HepG2 (cell line): Measurements from ENCODE around the gene CD58. TPM values are rescaled to one million over a fixed set of nuclear protein-coding genes. Genes with fewer than 3 reads are reported as not detected.

ENCODE experiments used
- ATRX ChIP-seq: sonication (generic); formaldehyde crosslinking; IDR thresholded peaks from 2 replicates; pipeline ENCODE4 v1.4.0; 2020; ENCODE audit warnings: missing genetic modification reagents, borderline replicate concordance
- CC2D1A ChIP-seq: sonication (generic); formaldehyde crosslinking; IDR thresholded peaks from 2 replicates; pipeline ENCODE4 v1.8.1; 2023; ENCODE audit warnings: mild to moderate bottlenecking, missing genetic modification reagents
- CCDC6 ChIP-seq: sonication (generic); formaldehyde crosslinking; IDR thresholded peaks from 2 replicates; pipeline ENCODE4 v1.8.1; 2022; ENCODE audit warnings: mild to moderate bottlenecking, missing genetic modification reagents, moderate library complexity
- FOXM1 ChIP-seq: sonication (generic); formaldehyde crosslinking; IDR thresholded peaks from 2 replicates; pipeline ENCODE4 v1.5.0; 2020; ENCODE audit warnings: missing genetic modification reagents
- HNF1B ChIP-seq: sonication (generic); formaldehyde crosslinking; IDR thresholded peaks from 2 replicates; pipeline ENCODE4 v1.5.1; 2020; ENCODE audit warnings: mild to moderate bottlenecking, moderate library complexity, missing genetic modification reagents
- IRF2 ChIP-seq: IDR thresholded peaks from 2 replicates; pipeline ENCODE4 v1.6.1; 2018; ENCODE audit warnings: missing genetic modification reagents, missing compliant biosample characterization
- MED8 ChIP-seq: sonication (generic); formaldehyde crosslinking; IDR thresholded peaks from 2 replicates; pipeline ENCODE4 v1.8.1; 2023; ENCODE audit warnings: mild to moderate bottlenecking, missing genetic modification reagents; ENCODE audit not compliant: insufficient replicate concordance
- NR2F2 ChIP-seq: IDR thresholded peaks from 2 replicates; pipeline ENCODE4 v1.6.1; 2012; ENCODE audit warnings: low read depth, inconsistent platforms, borderline replicate concordance
- PATZ1 ChIP-seq: sonication (generic); formaldehyde crosslinking; IDR thresholded peaks from 2 replicates; pipeline ENCODE4 v1.4.0; 2020; ENCODE audit warnings: missing genetic modification reagents
- RBM39 ChIP-seq: fragments of 200-400 bp; formaldehyde crosslinking; IDR thresholded peaks from one replicate; pipeline ENCODE4 v1.6.1; 2018; ENCODE audit warnings: antibody characterized with exemption, mild to moderate bottlenecking, low read depth, low read length; ENCODE audit not compliant: poor library complexity, severe bottlenecking
- SMARCC2 ChIP-seq: fragments of 450-650 bp; IDR thresholded peaks from 2 replicates; pipeline ENCODE4 v1.6.1; 2017; ENCODE audit warnings: antibody characterized with exemption, mild to moderate bottlenecking
- SP5 ChIP-seq: IDR thresholded peaks from 2 replicates; pipeline ENCODE4 v1.6.1; 2016; ENCODE audit warnings: low read depth, borderline replicate concordance
- SRSF9 ChIP-seq: fragments of 200-400 bp; formaldehyde crosslinking; IDR thresholded peaks from 2 replicates; pipeline ENCODE4 v1.6.1; 2018; ENCODE audit warnings: borderline replicate concordance, mild to moderate bottlenecking, low read depth, low read length; ENCODE audit not compliant: insufficient read depth, poor library complexity, severe bottlenecking
- ZBTB33 ChIP-seq: sonication (generic); formaldehyde crosslinking; IDR thresholded peaks from 2 replicates; pipeline ENCODE4 v1.4.0; 2020; ENCODE audit warnings: missing genetic modification reagents
- ZFP82 ChIP-seq: sonication (generic); formaldehyde crosslinking; IDR thresholded peaks from 2 replicates; pipeline ENCODE4 v1.5.1; 2020; ENCODE audit warnings: mild to moderate bottlenecking, missing genetic modification reagents, borderline replicate concordance
- ZFX ChIP-seq: sonication (generic); formaldehyde crosslinking; IDR thresholded peaks from 2 replicates; pipeline ENCODE4 v1.4.0; 2020; ENCODE audit warnings: mild to moderate bottlenecking, low read depth, missing genetic modification reagents, moderate library complexity
- ZNF33B ChIP-seq: sonication (generic); formaldehyde crosslinking; IDR thresholded peaks from 2 replicates; pipeline ENCODE4 v1.5.1; 2020; ENCODE audit warnings: mild to moderate bottlenecking, missing genetic modification reagents
- ZNF724P ChIP-seq: sonication (generic); formaldehyde crosslinking; IDR thresholded peaks from 2 replicates; pipeline ENCODE4 v1.8.0; 2022; ENCODE audit warnings: missing genetic modification reagents, borderline replicate concordance
- ZNF768 ChIP-seq: sonication (generic); formaldehyde crosslinking; IDR thresholded peaks from 2 replicates; pipeline ENCODE4 v1.4.0; 2020; ENCODE audit warnings: missing genetic modification reagents
- ZNF770 ChIP-seq: sonication (generic); formaldehyde crosslinking; IDR thresholded peaks from 2 replicates; pipeline ENCODE4 v1.5.0; 2020; ENCODE audit warnings: mild to moderate bottlenecking, missing genetic modification reagents
- polyA plus RNA-seq, 8 experiments: library from polyadenylated mRNA; depleted of rRNA in 3 of 8; stranded (reverse) in 7 of 8; unstranded in 1 of 8; fragments of >200 nt; fragmentation: Illumina TruSeq in 4 of 8; extraction: Trizol in 4 of 8; gene quantifications; 2 replicates each; pipeline versions ENCODE4 v1.2.1 to v1.2.3, GENCODE V29; 2011 to 2016; ENCODE audit warnings: low read depth in 4 of 8, missing spikeins in 1 of 8, mixed read lengths in 1 of 8; ENCODE audit not compliant: insufficient read depth in 1 of 8
- total RNA-seq, 5 experiments: library from RNA; depleted of rRNA; stranded (reverse); fragments of >200 nt; fragmentation: Illumina TruSeq; extraction: Trizol; gene quantifications; 2 replicates each; pipeline ENCODE4 v1.2.3, GENCODE V29; 2016; ENCODE audit warnings: low read depth in 1 of 5

CD58 gene
- total and polyA plus RNA-seq, 2 of the 13 experiments (the other 11 are each of a cell fraction or from before 2014, with no cell fraction given), result 9.4 to 13.5 TPM

- TF ChIP-seq PATZ1 (CRISPR knock-in tag) (peak; percentile 84), ATRX (no peak), SP5 (CRISPR knock-in tag) (0 out of 2 replicates have a peak, but pooled peaks have one; percentile 9), FOXM1 (no peak), MED8 (CRISPR knock-in tag) (peak; percentile 21), ZNF33B (CRISPR knock-in tag) (0 out of 2 replicates have a peak, but pooled peaks have one; percentile 12), SMARCC2 (no peak), ZBTB33 (CRISPR knock-in tag) (no peak), SRSF9 (no peak), CCDC6 (CRISPR knock-in tag) (peak; percentile 56; the same call in 1 of the 2 replicates), RBM39 (peak; percentile 28), HNF1B (CRISPR knock-in tag) (0 out of 2 replicates have a peak, but pooled peaks have one; percentile 19), NR2F2 (no peak), CC2D1A (no peak), ZNF770 (peak; percentile 25; the same call in 1 of the 2 replicates), ZNF724P (CRISPR knock-in tag) (no peak), ZFX (peak; percentile 72), ZFP82 (CRISPR knock-in tag) (no peak; the same call in 1 of the 2 replicates), ZNF768 (CRISPR knock-in tag) (peak; percentile 57), IRF2 (CRISPR knock-in tag) (no peak)
These were observed at the start of gene CD58 (continued) for GRCh38 chr1:116570358-116571214.
